CD8-positive, alpha-beta memory T cell (primary cell): ENCODE data around the gene RIN3. TPM values are rescaled to one million over a fixed set of nuclear protein-coding genes. Genes with fewer than 3 reads are reported as not detected.
"Not testable (repeated sequence)": the region's sequence is repeated elsewhere in the genome, so short reads cannot be mapped to it uniquely, and the experiment has no call there.

ENCODE experiments used
- CTCF ChIA-PET: fragments of 350-600 bp; sonication (Branson Sonifier 250); formaldehyde crosslinking; loops from one replicate; lab custom pipeline; 2021; ENCODE audit warnings: antibody characterized with exemption; lab: Charles Lee
- POLR2A ChIA-PET: fragments of 350-600 bp; sonication (Branson Sonifier 250); formaldehyde crosslinking; loops from one replicate; lab custom pipeline; 2021; ENCODE audit warnings: antibody characterized with exemption; lab: Charles Lee
- DNase-seq, 5 donors: peaks; one replicate each; pipeline versions ENCODE4 v3.0.0 to v3.0.0-alpha.2; 2020 to 2022; ENCODE audit warnings: mixed read lengths in 1 of 5
- H3K27ac ChIP-seq: one replicate; pipeline ENCODE4 v1.7.0; 2013; ENCODE audit warnings: low read depth, mild to moderate bottlenecking, low read length, moderate library complexity
- H3K27me3 ChIP-seq: 2 replicates; pipeline ENCODE4 v1.7.0; 2013; ENCODE audit warnings: low read length, mild to moderate bottlenecking; ENCODE audit not compliant: insufficient read depth, poor library complexity, severe bottlenecking
- H3K36me3 ChIP-seq: 2 replicates; pipeline ENCODE4 v1.7.0; 2013; ENCODE audit warnings: mild to moderate bottlenecking, low read length, moderate library complexity; ENCODE audit not compliant: insufficient read depth
- H3K4me1 ChIP-seq: 2 replicates; pipeline ENCODE4 v1.7.0; 2013; ENCODE audit warnings: mild to moderate bottlenecking, low read length, moderate library complexity; ENCODE audit not compliant: insufficient read depth
- H3K4me3 ChIP-seq: 2 replicates; pipeline ENCODE4 v1.7.0; 2013; ENCODE audit warnings: mild to moderate bottlenecking, low read length
- H3K9me3 ChIP-seq: 2 replicates; pipeline ENCODE4 v1.7.0; 2013; ENCODE audit warnings: mild to moderate bottlenecking, low read length
- H3K27ac Mint-ChIP-seq, 8 donors: one replicate each; pipeline ENCODE4 v1.8.0; 2020 to 2021; ENCODE audit warnings: mixed read lengths in 8 of 8, mild to moderate bottlenecking in 6 of 8, inconsistent platforms in 3 of 8, moderate library complexity in 3 of 8
- H3K27me3 Mint-ChIP-seq, 2 donors: one replicate each; pipeline ENCODE4 v1.8.0; 2020 to 2021; ENCODE audit warnings: mixed read lengths in 2 of 2, mild to moderate bottlenecking in 1 of 2, moderate library complexity in 1 of 2
- H3K36me3 Mint-ChIP-seq, 3 donors: one replicate each; pipeline ENCODE4 v1.8.0; 2020 to 2021; ENCODE audit warnings: mixed read lengths in 3 of 3, inconsistent platforms in 1 of 3, mild to moderate bottlenecking in 1 of 3
- H3K4me1 Mint-ChIP-seq, 3 donors: one replicate each; pipeline ENCODE4 v1.8.0; 2020 to 2021; ENCODE audit warnings: mixed read lengths in 3 of 3, inconsistent platforms in 1 of 3, mild to moderate bottlenecking in 1 of 3
- H3K4me3 Mint-ChIP-seq, 7 donors: one replicate each; pipeline ENCODE4 v1.8.0; 2020 to 2021; ENCODE audit warnings: mixed read lengths in 7 of 7, mild to moderate bottlenecking in 6 of 7, moderate library complexity in 4 of 7, inconsistent platforms in 2 of 7
- H3K9me3 Mint-ChIP-seq, 5 donors: one replicate each; pipeline ENCODE4 v1.8.0; 2020 to 2022; ENCODE audit warnings: mixed read lengths in 5 of 5, mild to moderate bottlenecking in 3 of 5, moderate library complexity in 2 of 5, inconsistent platforms in 1 of 5
- polyA plus RNA-seq: library from polyadenylated mRNA; unstranded; fragments of 300-500 nt; fragmentation: Illumina TruSeq; gene quantifications from one replicate; pipeline ENCODE4 v1.2.3, GENCODE V29; 2021
- total RNA-seq, 2 experiments: library from RNA; stranded (reverse); gene quantifications; one replicate each; pipeline ENCODE4 v1.2.3, GENCODE V29; 2021

The RIN3 gene
- total and polyA plus RNA-seq, 3 experiments from 2014 or later, result 31.9 to 47.4 (median 46.0) TPM

DNA sequence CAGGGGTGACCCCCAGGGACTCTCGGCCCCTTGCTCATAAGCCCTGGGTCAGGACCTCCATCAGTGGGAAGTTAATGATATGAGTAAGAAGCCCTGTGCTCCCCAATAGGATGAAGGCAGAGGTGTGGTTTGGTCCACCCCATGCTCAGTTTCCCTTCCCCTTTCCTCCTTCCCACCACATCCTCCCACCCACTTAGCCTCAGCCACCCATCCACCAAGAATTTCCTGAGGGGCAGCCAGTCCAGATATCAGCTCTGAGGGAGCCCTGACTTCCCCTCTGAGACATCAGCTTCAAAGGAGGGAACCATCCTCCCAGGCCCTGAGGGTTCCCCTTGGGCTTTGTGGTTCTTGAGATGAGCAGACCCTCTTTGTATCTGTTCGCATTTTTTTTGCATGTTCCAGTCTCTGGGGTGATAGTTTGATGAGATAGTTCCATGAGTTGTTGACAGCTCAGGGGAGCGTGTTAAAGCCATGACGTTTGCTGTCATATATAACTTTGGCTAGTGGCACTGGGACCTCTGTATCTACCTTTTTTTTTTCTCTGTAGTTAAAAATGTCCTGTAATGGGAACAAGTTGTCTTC, 163.6 kb downstream of the RIN3 start:
- ChIA-PET POLR2A (no interaction called here), CTCF (interaction anchor here (0.9 to 1.3 kb wide), 2 partner anchors 16 to 26 kb away, joined by 3 read pairs; no protein-coding TSS in a partner anchor)
- peak in 2 of 5 donors; percentile 20 to 31 for DNase-seq
- Mint-ChIP-seq H3K9me3 (no peaks in the 10 kb centered on the region), H3K36me3 (peaks cover 6 to 87% (median 20%) of the 10 kb centered on the region in 3 donors), H3K27me3 (peaks cover 0 to 2% of the 10 kb centered on the region in 2 donors), H3K4me3 (peak overlapping the region in 1 of 7 donors; percentile 68), H3K27ac (peak overlapping the region; percentile 48 to 92 (median 76)), H3K4me1 (peaks cover 41 to 57% (median 44%) of the 10 kb centered on the region in 3 donors)
- H3K36me3 ChIP-seq, result peaks cover 45% of the 10 kb centered on the region
- no peaks in the 10 kb centered on the region for H3K27me3 ChIP-seq
- peaks cover 35% of the 10 kb centered on the region for H3K4me1 ChIP-seq
- no peaks in the 10 kb centered on the region for H3K9me3 ChIP-seq
- no peak overlapping the region for H3K4me3 ChIP-seq
- H3K27ac ChIP-seq, result no peak overlapping the region

DNA sequence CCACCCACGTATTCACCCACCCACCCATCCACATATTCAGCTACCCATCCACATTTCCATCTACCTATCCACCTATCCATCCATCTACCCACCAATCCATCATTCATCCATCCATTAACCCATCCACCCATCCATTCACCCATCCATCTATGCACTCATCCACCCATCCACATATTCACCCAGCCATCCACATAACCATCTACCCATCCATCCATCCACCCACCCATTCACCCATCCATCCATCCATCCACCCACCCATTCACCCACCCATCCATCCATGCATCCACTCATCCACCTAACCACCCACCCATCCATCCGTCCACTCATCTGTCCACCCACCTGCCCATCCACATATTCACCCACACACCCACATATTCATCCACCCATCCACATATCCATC, 164.4 kb downstream of the RIN3 start:
- Histone ChIP-seq H3K27me3 (no peaks in the 10 kb centered on the region), H3K36me3 (peaks cover 50% of the 10 kb centered on the region)
- H3K27ac Mint-ChIP-seq, result peak overlapping the region in 2 of 8 donors; percentile 56 to 90

DNA sequence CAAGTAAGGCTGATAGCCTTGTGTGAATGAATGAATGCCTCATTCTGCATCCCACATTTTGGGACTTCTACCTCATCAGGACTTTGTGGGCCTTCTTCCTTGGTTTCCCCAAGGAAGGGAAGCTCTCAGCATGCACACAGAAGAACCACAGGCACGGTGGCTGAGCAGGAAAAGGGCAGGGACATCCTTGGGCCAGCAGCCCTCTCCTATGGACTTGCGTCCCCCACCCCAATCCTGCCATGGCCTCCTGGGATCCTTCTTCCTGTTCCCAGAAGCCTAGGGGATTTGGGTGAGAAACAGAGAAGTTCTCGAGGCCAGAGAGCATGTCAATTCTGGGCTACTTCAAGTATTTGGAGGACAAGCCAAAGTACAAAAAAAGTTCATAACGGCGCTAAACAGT, 165.2 kb downstream of the RIN3 start:
- Mint-ChIP-seq H3K4me1 (peaks cover 34 to 50% (median 35%) of the 10 kb centered on the region in 3 donors), H3K27me3 (peaks cover 0 to 2% of the 10 kb centered on the region in 2 donors), H3K36me3 (peaks cover 6 to 84% (median 18%) of the 10 kb centered on the region in 3 donors), H3K27ac (peak overlapping the region in 4 of 8 donors; percentile 20 to 90 (median 60)), H3K4me3 (no peak overlapping the region), H3K9me3 (no peaks in the 10 kb centered on the region)
- Histone ChIP-seq H3K27ac (no peak overlapping the region), H3K36me3 (peaks cover 54% of the 10 kb centered on the region), H3K4me3 (no peak overlapping the region), H3K9me3 (no peaks in the 10 kb centered on the region), H3K4me1 (peaks cover 35% of the 10 kb centered on the region), H3K27me3 (no peaks in the 10 kb centered on the region)
- CTCF ChIA-PET, result no interaction called here
- POLR2A ChIA-PET, result no interaction called here
- peak in 1 of 5 donors; percentile 17 for DNase-seq

More for the DNA sequence above, 164.4 kb downstream of the RIN3 start:
- POLR2A ChIA-PET, result no interaction called here
- Histone ChIP-seq H3K4me3 (no peak overlapping the region), H3K9me3 (no peaks in the 10 kb centered on the region), H3K27ac (no peak overlapping the region), H3K4me1 (peaks cover 35% of the 10 kb centered on the region)
- H3K36me3 Mint-ChIP-seq, result peaks cover 6 to 85% (median 18%) of the 10 kb centered on the region in 3 donors
- H3K4me1 Mint-ChIP-seq, result peaks cover 35 to 53% (median 36%) of the 10 kb centered on the region in 3 donors
- DNase-seq, result no peak
- CTCF ChIA-PET, result no interaction called here
- no peaks in the 10 kb centered on the region for H3K9me3 Mint-ChIP-seq
- no peak overlapping the region for H3K4me3 Mint-ChIP-seq
- H3K27me3 Mint-ChIP-seq, result peaks cover 0 to 2% of the 10 kb centered on the region in 2 donors

DNA sequence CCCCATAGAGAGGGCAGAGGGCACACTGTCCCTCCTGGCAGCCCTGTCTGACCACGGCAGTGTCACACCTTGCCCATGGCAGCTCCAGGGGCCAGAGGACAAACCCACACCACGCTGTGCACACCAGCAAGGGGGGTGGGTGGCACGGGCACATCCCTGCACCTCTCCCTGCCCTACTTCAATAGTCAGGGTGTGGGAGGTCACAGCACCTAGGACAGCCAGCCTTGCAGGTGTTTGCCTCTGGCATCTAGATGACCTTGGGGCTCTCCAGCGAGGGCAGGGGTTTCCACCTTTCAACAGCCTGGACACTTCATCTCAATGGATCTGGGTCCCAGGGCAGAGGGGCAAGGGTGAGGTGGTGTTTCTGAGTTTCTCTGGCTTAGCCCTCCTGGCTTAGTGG, 165.7 kb downstream of the RIN3 start:
- Mint-ChIP-seq H3K36me3 (peaks cover 6 to 83% (median 18%) of the 10 kb centered on the region in 3 donors), H3K27ac (peak overlapping the region in 4 of 8 donors; percentile 20 to 69 (median 56)), H3K4me1 (peaks cover 34 to 46% (median 35%) of the 10 kb centered on the region in 3 donors), H3K27me3 (peaks cover 0 to 2% of the 10 kb centered on the region in 2 donors), H3K9me3 (no peaks in the 10 kb centered on the region), H3K4me3 (no peak overlapping the region)
- H3K27me3 ChIP-seq, result no peaks in the 10 kb centered on the region
- ChIA-PET CTCF (interaction anchor here (0.7 to 1.9 kb wide), 2 partner anchors 218 to 617 kb away, joined by 3 to 7 read pairs; no protein-coding TSS in a partner anchor), POLR2A (no interaction called here)
- no peak overlapping the region for H3K4me3 ChIP-seq
- H3K9me3 ChIP-seq, result no peaks in the 10 kb centered on the region
- no peak for DNase-seq
- peaks cover 59% of the 10 kb centered on the region for H3K36me3 ChIP-seq
- H3K4me1 ChIP-seq, result peaks cover 35% of the 10 kb centered on the region
- H3K27ac ChIP-seq, result no peak overlapping the region

DNA sequence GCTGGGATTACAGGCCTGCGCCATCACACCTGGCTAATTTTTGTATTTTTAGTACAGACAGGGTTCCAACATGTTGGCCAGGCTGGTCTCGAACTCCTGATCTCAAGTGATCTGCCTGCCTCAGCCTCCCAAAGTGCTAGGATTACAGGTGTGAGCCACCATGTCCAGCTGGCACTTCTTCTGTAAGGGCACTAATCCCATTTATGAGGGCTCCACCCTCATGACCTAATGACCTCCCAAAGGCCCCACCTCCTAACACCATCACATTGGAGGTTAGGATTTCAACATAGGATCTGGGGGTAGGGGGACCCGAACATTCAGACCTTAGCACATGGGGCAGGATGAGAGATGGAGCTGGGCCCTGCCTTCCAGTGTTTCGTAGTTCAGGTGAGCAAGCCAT, 166.7 kb downstream of the RIN3 start:
- H3K36me3 Mint-ChIP-seq, result peaks cover 6 to 82% (median 13%) of the 10 kb centered on the region in 3 donors
- H3K27me3 ChIP-seq, POLR2A ChIA-PET, H3K4me3 ChIP-seq, DNase-seq, H3K9me3 ChIP-seq, H3K27me3 Mint-ChIP-seq, H3K27ac ChIP-seq, H3K9me3 Mint-ChIP-seq, H3K4me3 Mint-ChIP-seq: not testable (repeated sequence)
- H3K27ac Mint-ChIP-seq, result peak overlapping the region in 5 of 8 donors; percentile 19 to 97 (median 68)
- CTCF ChIA-PET, result interaction anchor here (0.7 to 3.7 kb wide), 18 partner anchors 10 to 546 kb away, joined by 3 to 35 read pairs (median 4); partner anchors contain the start of gene RIN3
- H3K36me3 ChIP-seq, result peaks cover 64% of the 10 kb centered on the region
- H3K4me1 Mint-ChIP-seq, result peaks cover 30 to 39% (median 30%) of the 10 kb centered on the region in 3 donors
- peaks cover 33% of the 10 kb centered on the region for H3K4me1 ChIP-seq

DNA sequence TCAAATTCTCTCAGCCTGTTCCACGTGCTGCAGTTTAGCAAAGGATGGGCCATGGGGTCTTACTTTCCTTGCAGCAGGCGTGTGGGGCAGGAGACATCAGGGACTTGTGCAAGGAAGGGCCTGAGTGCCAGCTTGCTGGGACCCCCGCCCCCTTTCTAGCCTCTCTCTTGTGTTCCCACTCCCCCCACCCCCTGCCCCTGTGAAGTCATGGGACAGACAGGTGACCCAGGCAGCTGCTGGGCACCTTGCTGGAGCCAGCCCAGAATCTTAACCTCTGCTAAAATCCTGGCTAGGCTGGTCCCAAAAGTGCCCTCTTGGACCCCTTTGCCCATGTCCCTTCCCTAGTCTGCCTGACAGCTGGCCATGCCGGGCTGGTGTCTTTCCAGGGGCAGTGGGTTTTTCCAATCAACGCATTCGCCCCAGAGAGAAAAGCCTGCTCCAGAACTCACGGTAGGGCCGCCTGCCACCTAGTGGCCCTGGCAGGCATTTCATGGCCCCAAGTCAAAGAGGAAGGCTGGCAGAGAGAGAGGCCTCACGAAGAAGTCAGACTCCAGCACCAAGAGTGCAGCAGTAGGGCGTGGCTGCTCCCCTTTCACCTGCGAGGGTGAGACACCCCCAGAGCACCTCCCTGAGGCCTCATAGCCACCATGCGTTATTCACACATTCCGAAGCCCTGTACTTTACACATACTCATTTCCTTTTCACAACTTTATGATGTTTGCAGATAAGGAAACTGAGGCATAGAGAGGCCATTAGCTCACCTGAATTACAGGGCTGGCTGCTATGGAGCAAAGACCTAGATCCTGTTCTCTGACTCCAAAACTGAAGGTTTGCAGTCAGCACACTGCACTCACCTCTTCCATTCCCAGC, 167.4 kb downstream of the RIN3 start:
- POLR2A ChIA-PET, result no interaction called here
- peak overlapping the region; percentile 81 to 97 (median 90) for H3K27ac Mint-ChIP-seq
- CTCF ChIA-PET, result interaction anchor here (0.7 to 3.7 kb wide), 24 partner anchors 10 to 560 kb away, joined by 3 to 35 read pairs (median 4); partner anchors contain the start of genes CPSF2, NDUFB1 and RIN3
- Histone ChIP-seq H3K4me1 (peaks cover 28% of the 10 kb centered on the region), H3K27ac (no peak overlapping the region), H3K4me3 (no peak overlapping the region), H3K36me3 (peaks cover 65% of the 10 kb centered on the region), H3K27me3 (no peaks in the 10 kb centered on the region), H3K9me3 (no peaks in the 10 kb centered on the region)
- no peaks in the 10 kb centered on the region for H3K9me3 Mint-ChIP-seq
- H3K4me3 Mint-ChIP-seq, result peak overlapping the region in 3 of 7 donors; percentile 16 to 50 (median 48)
- H3K4me1 Mint-ChIP-seq, result peaks cover 24 to 32% (median 24%) of the 10 kb centered on the region in 3 donors
- DNase-seq, result peak; percentile 54 to 82 (median 66)
- H3K36me3 Mint-ChIP-seq, result peaks cover 6 to 82% (median 10%) of the 10 kb centered on the region in 3 donors
- peaks cover 0 to 2% of the 10 kb centered on the region in 2 donors for H3K27me3 Mint-ChIP-seq

DNA sequence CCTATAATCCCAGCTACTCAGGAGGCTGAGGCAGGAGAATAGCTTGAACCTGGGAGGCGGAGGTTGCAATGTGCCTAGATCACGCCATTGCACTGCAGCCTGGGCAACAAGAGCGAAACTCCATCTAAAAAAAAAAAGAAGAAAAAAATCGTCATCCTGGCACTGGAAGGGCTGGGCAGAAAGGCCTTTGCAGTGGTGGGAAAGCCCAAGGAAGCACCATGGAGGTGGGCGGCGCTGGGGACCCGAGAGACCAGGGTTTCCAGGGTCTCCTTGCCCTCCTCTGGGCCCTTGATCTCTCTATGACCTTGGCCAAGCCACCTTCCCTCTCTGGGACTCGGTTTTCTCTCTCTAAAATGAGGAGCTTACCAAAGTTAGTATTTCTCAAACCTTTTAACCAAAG, 169.5 kb downstream of the RIN3 start:
- POLR2A ChIA-PET, result no interaction called here
- Histone ChIP-seq H3K9me3 (no peaks in the 10 kb centered on the region), H3K27me3 (no peaks in the 10 kb centered on the region), H3K4me3 (no peak overlapping the region), H3K4me1 (peaks cover 14% of the 10 kb centered on the region), H3K27ac (no peak overlapping the region), H3K36me3 (peaks cover 56% of the 10 kb centered on the region)
- Mint-ChIP-seq H3K4me3 (no peak overlapping the region), H3K27ac (peak overlapping the region in 2 of 8 donors; percentile 36 to 55), H3K36me3 (peaks cover 4 to 72% (median 6%) of the 10 kb centered on the region in 3 donors), H3K9me3 (no peaks in the 10 kb centered on the region), H3K4me1 (peaks cover 8 to 13% (median 8%) of the 10 kb centered on the region in 3 donors), H3K27me3 (peaks cover 0 to 2% of the 10 kb centered on the region in 2 donors)
- CTCF ChIA-PET, result interaction anchor here (1.5 to 3.7 kb wide), 3 partner anchors 26 to 134 kb away, joined by 3 to 35 read pairs (median 3); no protein-coding TSS in a partner anchor
- no peak for DNase-seq
